GM15510 (cell line): ENCODE measurements around the gene AMELX.

ENCODE experiments used
- POLR2A ChIP-seq: IDR thresholded peaks from 3 replicates; pipeline ENCODE4 v1.6.1; 2011; ENCODE audit warnings: borderline replicate concordance; ENCODE audit not compliant: insufficient read length; ENCODE audit errors: extremely low read depth

The AMELX gene

DNA sequence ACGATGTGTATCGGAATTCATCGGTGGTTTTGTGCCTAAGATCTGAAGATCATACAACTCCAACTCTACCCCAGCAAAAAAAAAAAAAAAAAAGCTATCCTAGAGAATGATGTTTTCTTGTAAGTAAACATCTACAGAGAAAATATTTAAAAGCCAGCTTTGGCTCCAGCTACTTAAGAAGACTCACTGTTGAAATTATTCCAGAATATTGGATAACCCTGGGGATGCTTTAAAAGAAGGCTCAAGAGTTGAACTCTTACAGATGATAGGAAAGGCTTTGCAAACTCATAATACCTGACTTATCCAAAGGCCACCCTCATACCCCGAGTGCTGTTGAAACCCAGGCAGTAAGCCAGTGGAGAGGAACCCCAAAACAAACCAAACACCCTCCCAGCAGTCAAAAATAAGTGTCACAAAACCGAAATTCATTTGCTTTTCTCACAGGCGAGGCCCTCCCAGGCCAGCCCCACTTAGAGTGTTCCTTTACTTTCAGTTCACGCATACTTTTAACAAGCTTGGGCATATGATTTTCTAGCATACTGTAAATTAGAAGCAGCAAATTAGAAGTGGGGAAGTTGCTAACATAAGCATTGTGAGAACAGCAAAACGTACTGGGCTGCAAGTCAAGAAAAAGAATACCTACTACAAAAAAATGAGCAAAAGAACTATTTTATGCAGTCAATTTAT lies 2.7 kb upstream of the AMELX start:
- no peak for TF ChIP-seq POLR2A

DNA sequence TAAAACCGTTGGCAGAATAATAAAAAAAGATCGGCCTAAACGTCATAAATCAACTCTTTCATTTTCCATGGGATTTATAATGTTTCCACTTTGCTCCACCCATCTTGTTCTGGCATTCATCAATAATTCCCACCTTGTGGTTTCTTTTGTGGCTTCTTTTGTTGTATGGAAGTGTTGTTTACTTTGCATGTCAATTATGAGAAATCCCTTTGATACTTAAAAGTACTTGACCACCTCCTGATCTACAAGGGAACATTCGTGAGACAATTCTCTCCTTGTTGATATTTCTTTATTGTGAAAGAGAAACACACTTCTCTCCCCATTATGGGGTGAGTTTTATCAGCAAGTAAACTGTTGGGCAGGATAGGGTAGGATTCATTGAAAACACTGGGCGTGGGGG lies 2.8 kb downstream of the AMELX start:
- TF ChIP-seq POLR2A, result no peak

DNA sequence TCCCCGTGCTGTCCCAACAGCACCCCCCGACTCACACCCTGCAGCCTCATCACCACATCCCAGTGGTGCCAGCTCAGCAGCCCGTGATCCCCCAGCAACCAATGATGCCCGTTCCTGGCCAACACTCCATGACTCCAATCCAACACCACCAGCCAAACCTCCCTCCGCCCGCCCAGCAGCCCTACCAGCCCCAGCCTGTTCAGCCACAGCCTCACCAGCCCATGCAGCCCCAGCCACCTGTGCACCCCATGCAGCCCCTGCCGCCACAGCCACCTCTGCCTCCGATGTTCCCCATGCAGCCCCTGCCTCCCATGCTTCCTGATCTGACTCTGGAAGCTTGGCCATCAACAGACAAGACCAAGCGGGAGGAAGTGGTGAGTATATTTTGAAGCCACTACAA lies 5.4 kb downstream of the AMELX start:
- no peak for TF ChIP-seq POLR2A

DNA sequence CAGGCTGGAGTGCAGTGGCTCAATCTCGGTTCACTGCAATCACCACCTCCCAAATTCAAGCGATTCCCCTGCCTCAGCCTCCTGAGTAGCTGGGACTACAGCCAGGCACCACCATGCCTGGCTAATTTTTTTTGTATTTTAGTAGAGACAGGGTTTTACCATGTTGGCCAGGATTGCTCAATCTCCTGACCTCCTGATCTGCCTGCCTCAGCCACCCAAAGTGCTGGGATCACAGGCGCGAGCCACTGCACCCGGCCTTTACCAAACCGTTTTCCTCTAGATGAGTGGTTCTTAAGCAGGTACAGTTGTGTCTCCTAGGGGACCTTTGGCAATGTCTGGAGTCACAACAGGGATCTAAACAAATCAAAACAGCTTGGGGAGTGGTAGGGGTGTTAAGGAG lies 11.6 kb downstream of the AMELX start:
- TF ChIP-seq POLR2A, result no peak

DNA sequence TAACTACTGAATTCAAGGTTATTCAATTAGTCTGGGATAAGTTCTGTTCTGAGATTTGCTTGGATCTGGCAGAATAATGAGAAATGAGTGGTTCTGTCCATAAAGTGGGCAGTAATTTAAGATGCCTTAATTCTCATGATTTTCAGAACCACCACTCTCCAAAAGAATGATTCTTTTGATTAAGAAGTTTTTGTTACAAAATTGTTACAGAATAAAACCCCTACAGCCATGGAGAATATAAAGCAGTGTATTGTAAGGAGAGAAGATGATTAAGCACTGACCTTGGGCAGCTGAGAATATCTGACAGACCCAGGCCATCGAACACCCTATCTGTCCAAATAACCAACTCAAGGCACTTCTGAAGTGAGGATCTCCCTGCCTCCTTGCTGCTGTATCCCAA lies 12.4 kb downstream of the AMELX start:
- TF ChIP-seq POLR2A, result no peak

DNA sequence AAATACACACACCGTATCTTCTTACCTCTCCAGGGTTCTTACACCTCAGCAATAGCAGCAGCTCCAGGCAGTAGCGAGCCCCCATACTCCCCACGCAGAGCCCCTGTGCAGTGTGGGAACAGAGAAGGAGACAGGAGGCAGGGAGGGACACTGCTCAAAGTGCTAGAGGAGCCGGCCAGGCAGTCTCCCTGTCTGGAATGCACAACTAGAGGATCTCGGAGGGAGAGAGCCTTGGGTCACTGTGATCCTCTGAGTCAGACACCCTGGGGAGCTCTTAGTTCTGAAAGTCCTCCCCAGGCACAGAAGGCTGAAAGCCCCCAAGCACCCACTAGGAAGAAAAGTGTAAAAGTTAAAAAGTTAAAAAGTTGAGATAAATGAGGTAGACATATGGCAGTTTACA lies 16.0 kb downstream of the AMELX start:
- TF ChIP-seq POLR2A, result no peak

DNA sequence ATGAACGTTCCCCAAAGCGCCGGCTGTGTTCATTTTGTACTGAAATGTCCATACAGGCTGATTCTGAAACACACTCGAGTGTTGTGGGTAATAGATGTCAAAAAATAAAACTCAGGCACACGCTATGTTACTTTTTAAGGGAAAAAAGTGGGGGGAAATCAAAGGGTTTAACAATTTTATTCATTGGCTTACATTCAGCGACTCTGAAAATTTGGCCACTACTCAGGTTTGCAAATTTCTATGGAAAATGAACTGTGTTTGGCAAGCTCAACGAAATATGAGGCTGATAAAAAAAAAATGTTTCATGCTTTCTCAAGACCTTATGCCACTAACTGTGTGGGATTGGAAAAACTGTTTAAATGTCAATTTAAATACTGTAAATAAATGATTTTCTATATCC lies 18.5 kb downstream of the AMELX start:
- no peak for TF ChIP-seq POLR2A

DNA sequence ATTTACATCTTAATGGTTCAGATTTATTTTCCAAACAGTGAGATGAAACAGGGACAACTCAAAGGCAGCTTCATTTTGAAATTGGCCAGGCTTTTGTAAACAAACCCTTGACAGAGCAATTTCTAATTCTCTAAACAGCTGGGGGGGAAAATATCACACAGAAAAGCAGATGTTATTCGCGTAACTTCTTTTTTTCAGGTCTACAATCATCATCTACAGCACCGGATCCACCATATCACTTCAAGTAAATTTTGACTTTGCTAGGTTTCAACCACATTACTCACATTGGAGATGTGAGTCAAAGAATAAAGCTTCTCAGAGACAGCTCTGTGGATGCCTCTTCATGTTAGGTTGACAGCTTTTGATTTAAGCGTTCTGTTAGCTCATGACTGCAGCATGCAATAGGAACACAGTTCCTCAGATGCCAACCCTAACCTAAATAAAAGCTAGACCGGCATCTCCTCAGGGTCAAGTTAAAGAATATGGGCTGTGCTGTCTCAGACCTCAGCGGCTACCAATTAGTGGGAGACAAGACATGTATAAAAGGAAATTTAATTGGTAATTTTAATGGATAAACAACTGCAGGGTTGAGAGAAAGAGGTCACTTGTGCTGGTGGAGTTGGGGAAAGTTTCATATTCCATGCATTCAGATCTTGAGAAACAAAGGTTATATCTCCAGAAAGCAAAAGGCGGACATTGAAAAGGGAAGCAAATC lies 26.8 kb downstream of the AMELX start:
- TF ChIP-seq POLR2A, result no peak

DNA sequence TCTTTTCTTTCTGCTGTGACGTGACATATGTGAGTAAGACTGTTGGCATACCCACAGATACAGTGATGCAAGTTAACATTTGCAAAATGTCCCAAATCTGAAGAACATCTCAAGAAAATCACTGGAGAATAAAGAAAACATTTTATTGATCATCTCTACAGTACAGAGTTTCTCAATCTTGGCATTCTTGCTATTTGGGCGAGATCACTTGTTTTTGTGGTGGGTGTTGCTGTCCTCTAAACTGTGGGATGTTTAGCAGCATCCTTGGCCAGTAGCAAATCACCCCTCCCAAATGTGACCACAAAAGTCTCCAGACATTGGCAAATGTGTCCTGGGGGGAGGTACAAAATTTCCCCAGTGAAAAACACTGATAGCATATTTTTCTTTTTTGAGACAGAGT lies 28.8 kb downstream of the AMELX start:
- no peak for TF ChIP-seq POLR2A

DNA sequence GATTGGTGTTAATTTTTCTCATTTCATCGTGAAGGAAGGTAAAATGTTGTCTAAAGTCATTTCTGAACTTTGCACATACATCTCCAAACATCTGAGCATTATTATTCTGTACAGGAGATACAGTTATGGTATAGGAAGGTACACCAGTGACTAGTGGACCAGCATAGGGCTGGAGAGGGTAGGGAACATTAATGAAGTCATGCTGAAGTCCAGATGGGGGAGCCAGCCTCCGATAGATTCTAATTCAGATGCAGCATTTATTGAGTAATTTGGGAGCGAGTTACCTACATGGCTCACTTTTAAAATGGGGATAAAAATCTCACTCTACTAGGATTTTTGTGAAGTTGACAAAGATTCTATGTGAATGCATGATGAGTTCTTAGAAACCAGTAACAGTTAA lies 34.9 kb downstream of the AMELX start:
- no peak for TF ChIP-seq POLR2A

DNA sequence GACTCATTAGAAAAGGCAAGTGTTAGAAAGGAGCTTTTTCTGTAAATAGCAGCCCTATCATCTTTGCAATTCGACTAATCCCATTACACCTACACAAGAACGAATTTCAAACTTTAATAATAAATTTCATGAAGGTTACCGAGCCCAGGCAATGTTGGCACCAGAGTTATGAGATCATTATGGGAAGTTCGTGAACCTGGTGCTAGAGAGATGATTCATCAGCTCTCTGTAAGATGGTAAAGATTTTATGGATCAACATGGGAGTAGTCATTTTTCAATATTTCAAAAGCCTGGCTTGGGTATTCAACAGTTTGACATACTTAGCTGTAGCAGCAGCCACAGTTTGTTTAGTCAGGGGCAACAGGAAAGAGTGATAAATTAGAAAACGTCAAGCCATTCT lies 35.8 kb downstream of the AMELX start:
- no peak for TF ChIP-seq POLR2A

DNA sequence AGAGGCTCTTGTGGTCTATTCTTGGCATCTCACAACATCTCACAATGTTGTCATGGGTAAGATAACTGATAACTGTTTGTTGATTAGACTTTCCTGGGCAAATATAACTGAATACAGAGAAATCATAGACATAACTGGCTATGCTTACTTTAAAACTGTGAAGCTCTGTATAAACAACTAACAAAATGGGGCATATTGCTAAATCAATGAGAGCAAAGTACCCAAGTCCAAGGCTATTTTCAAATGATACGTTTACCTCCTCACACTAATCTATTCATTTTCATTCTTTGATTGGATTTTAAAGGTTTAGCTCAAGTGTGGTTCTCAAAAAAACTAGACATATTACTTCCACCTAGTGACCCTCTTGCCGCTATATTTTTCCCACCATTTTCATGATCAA lies 38.6 kb downstream of the AMELX start:
- no peak for TF ChIP-seq POLR2A

DNA sequence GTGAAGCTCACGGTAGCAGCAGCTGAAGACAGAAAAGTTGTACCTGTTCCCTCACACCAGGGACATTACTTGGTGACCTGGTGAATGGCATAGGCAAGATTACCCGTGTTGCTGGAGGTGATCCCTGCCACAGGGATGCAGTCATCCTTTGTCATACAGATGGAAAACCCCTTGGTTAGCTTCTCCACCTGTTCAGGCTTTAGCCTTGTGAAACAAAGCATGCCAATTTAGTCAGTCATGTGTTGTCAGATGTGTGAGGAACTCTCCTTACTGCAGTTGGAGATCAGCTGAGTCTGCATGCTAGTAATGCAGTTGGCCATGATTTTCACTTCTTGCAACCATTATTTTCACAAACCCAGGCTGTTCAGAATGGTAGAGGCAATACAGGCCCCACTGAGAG lies 41.0 kb downstream of the AMELX start:
- no peak for TF ChIP-seq POLR2A

DNA sequence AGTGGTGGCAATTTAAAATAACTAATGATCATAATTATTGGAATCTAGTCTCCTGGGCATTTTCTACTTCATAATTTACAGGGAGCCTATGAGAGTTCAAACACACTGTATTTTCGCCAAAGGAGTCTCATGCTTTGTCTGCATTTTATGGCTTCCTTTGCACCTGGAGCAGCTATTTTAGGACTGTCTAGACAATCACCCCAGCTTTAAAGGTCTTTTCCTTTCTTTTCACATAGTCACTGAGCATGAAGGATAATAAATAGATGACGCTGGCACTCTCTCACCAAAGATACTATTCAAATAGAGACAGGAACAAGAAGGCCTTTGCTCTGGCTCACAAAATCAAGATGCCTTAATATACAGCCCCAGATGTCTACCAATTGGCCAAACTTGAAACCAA lies 43.0 kb downstream of the AMELX start:
- TF ChIP-seq POLR2A, result no peak

DNA sequence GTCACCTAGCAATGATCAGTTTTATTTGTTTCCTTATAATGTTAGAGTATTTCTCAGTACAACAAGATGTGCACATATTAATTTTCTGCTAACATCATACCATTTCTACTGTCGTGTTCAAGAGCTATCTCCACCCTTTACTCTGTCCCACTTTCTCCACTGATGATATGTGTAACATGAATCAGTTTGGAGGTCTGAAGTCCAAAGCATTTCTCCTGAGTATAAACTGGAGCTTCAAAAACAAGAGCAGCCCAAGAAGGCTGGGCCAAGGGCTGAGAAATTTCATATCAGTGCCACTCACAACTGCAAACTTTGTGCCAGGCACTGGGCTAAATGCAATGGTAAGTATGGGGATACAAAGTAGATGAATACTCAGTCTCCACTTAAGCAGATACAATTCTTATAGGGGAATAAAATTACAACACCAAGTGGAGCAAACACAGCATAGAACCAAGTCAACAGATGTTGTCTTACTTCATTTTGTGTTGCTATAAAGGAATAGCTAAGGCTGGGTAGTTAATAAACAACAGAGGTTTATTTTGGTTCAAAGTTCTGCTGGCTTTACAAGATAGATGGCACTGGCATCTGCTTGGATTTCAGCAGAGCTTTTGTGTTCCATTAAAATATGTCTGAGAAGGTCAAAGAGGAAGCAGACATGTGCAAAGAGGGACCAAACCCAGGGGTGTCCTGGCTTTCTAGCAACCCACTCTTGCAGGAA lies 44.2 kb downstream of the AMELX start:
- TF ChIP-seq POLR2A, result no peak
